ENCODE data around the gene POMGNT1. TPM values are rescaled to one million over a fixed set of nuclear protein-coding genes. Genes with fewer than 3 reads are reported as not detected.

Gene POMGNT1
- total and polyA plus RNA-seq, 2 of the 13 experiments (the other 11 are each of a cell fraction or from before 2014, with no cell fraction given): 33.9 to 46.8 TPM

GRCh38 chr1:46150085-46150484 lies 48.1 kb downstream of the POMGNT1 start (continued):
- TF ChIP-seq ZBTB25 (CRISPR knock-in tag; IDR thresholded peaks at IDR 0.05) (no peak), TFAP4 (IDR thresholded peaks at IDR 0.05; ENCODE audit: borderline replicate concordance, low read depth) (no peak), ZBTB14 (CRISPR knock-in tag; IDR thresholded peaks at IDR 0.05) (no peak), ZNF841 (CRISPR knock-in tag; IDR thresholded peaks at IDR 0.05; ENCODE audit: borderline replicate concordance) (no peak), SOX5 (CRISPR knock-in tag; IDR thresholded peaks at IDR 0.05; ENCODE audit: borderline replicate concordance) (no peak), ADNP (CRISPR knock-in tag; IDR thresholded peaks at IDR 0.05) (no peak), USF2 (IDR thresholded peaks at IDR 0.05; ENCODE audit: low read depth, low read length) (no peak), USF2 (CRISPR knock-in tag; IDR thresholded peaks at IDR 0.05; ENCODE audit: borderline replicate concordance) (no peak), ZHX1 (CRISPR knock-in tag; IDR thresholded peaks at IDR 0.05; ENCODE audit: low read depth) (no peak), ZNF549 (CRISPR knock-in tag; IDR thresholded peaks at IDR 0.05) (no peak), ZSCAN21 (CRISPR knock-in tag; IDR thresholded peaks at IDR 0.05; ENCODE audit: borderline replicate concordance) (no peak), TBP (CRISPR knock-in tag; IDR thresholded peaks at IDR 0.05) (no peak), ZNF263 (CRISPR knock-in tag; IDR thresholded peaks at IDR 0.05) (no peak), SKIL (CRISPR knock-in tag; IDR thresholded peaks at IDR 0.05; ENCODE audit: borderline replicate concordance) (no peak)

All from HepG2 (cell line).